ENCODE measurements around the gene RSRC1. TPM values are rescaled to one million over a fixed set of nuclear protein-coding genes. Genes with fewer than 3 reads are reported as not detected.

The RSRC1 gene
- total RNA-seq, 1 experiment from 2014 or later, result 35.8 TPM

DNA sequence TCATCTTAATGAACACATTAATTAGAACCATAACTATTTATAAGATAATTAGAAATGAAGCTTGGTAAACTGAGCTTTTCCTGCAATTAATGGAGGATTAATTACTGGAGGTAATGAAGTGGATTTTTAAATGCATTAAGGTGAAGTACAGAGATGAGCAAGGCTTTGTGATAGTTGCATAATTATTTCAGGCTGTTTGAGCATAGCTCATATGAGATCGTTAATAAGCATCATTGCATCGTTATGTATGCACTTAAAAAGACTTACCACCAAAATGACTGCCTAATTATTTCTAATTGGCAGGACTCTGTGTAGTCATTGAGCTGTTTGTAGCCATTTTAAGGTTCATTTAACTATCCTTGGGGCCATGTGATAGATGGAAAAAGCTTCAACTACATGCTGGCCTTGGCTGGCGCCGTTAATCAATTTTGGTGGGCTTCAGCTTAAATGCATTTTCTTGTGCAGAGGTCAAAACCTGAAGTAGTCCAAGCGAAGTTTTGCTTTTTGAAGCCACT lies 55.3 kb downstream of the RSRC1 start:
- Mint-ChIP-seq H3K9me3 (ENCODE audit: unreplicated experiment) (no peaks in the 10 kb centered on the region), H3K36me3 (ENCODE audit: insufficient read depth, unreplicated experiment) (no peaks in the 10 kb centered on the region), H3K4me3 (ENCODE audit: unreplicated experiment) (no peak overlapping the region), H3K4me1 (ENCODE audit: insufficient read depth, unreplicated experiment) (peaks cover 32% of the 10 kb centered on the region), H3K27me3 (ENCODE audit: insufficient read depth, unreplicated experiment) (no peaks in the 10 kb centered on the region), H3K27ac (ENCODE audit: low read depth, unreplicated experiment) (no peak overlapping the region)
- intact Hi-C loops (cut with micrococcal nuclease), result no loop called here
- no peak for DNase-seq (ENCODE audit: unreplicated experiment)
- TF ChIP-seq, protein P1, sequence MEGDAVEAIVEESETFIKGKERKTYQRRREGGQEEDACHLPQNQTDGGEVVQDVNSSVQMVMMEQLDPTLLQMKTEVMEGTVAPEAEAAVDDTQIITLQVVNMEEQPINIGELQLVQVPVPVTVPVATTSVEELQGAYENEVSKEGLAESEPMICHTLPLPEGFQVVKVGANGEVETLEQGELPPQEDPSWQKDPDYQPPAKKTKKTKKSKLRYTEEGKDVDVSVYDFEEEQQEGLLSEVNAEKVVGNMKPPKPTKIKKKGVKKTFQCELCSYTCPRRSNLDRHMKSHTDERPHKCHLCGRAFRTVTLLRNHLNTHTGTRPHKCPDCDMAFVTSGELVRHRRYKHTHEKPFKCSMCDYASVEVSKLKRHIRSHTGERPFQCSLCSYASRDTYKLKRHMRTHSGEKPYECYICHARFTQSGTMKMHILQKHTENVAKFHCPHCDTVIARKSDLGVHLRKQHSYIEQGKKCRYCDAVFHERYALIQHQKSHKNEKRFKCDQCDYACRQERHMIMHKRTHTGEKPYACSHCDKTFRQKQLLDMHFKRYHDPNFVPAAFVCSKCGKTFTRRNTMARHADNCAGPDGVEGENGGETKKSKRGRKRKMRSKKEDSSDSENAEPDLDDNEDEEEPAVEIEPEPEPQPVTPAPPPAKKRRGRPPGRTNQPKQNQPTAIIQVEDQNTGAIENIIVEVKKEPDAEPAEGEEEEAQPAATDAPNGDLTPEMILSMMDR (IDR thresholded peaks at IDR 0.05; ENCODE audit: unreplicated experiment), result no peak
- ChIA-PET CTCF (interaction anchor here (0.9 to 1.4 kb wide), 3 partner anchors 14 to 309 kb away, joined by 3 read pairs; partner anchors contain the start of gene RSRC1), POLR2A (interaction anchor here (0.9 kb wide), 1 partner anchor 553 kb away, joined by 3 read pairs; no protein-coding TSS in a partner anchor)
- no TSS peak for BruUV-seq (replicated peaks)

DNA sequence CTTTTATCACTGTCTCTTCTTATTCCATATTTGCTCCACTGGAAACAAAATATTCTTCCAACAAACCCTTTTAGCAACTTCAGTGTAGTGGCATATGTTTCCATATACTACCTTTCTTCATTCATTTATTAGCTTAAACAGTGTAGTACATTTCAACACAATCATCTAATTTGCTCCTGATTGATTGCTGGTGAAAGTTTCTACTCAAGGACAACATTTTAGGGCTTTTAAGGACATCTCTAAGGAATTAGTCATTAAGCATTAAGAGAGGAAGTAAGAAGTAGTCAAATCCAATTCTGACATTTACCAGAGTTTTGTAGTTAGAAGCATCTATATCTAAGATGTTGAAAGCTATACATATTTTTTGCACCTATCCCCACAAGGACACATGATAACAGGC lies 55.8 kb downstream of the RSRC1 start:
- Mint-ChIP-seq H3K36me3 (ENCODE audit: insufficient read depth, unreplicated experiment) (no peaks in the 10 kb centered on the region), H3K9me3 (ENCODE audit: unreplicated experiment) (no peaks in the 10 kb centered on the region), H3K4me1 (ENCODE audit: insufficient read depth, unreplicated experiment) (peaks cover 26% of the 10 kb centered on the region), H3K27ac (ENCODE audit: low read depth, unreplicated experiment) (no peak overlapping the region), H3K4me3 (ENCODE audit: unreplicated experiment) (no peak overlapping the region), H3K27me3 (ENCODE audit: insufficient read depth, unreplicated experiment) (no peaks in the 10 kb centered on the region)
- CTCF ChIA-PET, result interaction anchor here (1.0 kb wide), 1 partner anchor 56 kb away, joined by 3 read pairs; the partner anchor contains the start of gene RSRC1
- intact Hi-C loops (cut with micrococcal nuclease), result no loop called here
- no TSS peak for BruUV-seq (replicated peaks)
- TF ChIP-seq, protein P1 (IDR thresholded peaks at IDR 0.05; ENCODE audit: unreplicated experiment), result no peak
- POLR2A ChIA-PET, result interaction anchor here (0.9 to 1.6 kb wide), 2 partner anchors 56 to 554 kb away, joined by 3 to 6 read pairs; partner anchors contain the start of gene RSRC1
- no peak for DNase-seq (ENCODE audit: unreplicated experiment)

DNA sequence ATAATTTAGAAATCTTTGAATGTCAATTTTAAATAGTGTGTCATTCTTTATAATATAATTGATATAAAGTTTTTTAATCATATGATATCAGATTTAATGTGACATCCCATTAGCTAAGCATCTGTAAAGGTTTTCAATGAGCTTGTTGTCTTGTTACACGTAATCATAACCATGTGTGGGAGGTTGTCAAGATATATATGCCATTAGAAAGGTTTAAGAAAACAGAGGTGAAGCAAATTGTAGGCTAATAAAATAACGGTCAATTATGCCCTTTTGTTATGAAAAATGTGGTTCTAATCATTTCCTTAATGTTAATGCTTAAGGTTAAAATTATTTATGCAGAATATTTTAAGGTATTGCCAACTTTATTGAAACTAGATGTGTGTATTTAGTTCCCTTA lies 56.3 kb downstream of the RSRC1 start:
- Mint-ChIP-seq H3K9me3 (ENCODE audit: unreplicated experiment) (no peaks in the 10 kb centered on the region), H3K36me3 (ENCODE audit: insufficient read depth, unreplicated experiment) (no peaks in the 10 kb centered on the region), H3K4me1 (ENCODE audit: insufficient read depth, unreplicated experiment) (peaks cover 21% of the 10 kb centered on the region), H3K4me3 (ENCODE audit: unreplicated experiment) (no peak overlapping the region), H3K27me3 (ENCODE audit: insufficient read depth, unreplicated experiment) (no peaks in the 10 kb centered on the region), H3K27ac (ENCODE audit: low read depth, unreplicated experiment) (no peak overlapping the region)
- POLR2A ChIA-PET, result interaction anchor here (1.2 to 1.6 kb wide), 2 partner anchors 48 to 56 kb away, joined by 4 to 6 read pairs; partner anchors contain the start of gene RSRC1
- CTCF ChIA-PET, result interaction anchor here (0.6 kb wide), 1 partner anchor 10 kb away, joined by 3 read pairs; no protein-coding TSS in a partner anchor
- intact Hi-C loops (cut with micrococcal nuclease), result no loop called here
- BruUV-seq (replicated peaks), result no TSS peak
- DNase-seq (ENCODE audit: unreplicated experiment), result no peak
- TF ChIP-seq, protein P1 (IDR thresholded peaks at IDR 0.05; ENCODE audit: unreplicated experiment), result no peak

DNA sequence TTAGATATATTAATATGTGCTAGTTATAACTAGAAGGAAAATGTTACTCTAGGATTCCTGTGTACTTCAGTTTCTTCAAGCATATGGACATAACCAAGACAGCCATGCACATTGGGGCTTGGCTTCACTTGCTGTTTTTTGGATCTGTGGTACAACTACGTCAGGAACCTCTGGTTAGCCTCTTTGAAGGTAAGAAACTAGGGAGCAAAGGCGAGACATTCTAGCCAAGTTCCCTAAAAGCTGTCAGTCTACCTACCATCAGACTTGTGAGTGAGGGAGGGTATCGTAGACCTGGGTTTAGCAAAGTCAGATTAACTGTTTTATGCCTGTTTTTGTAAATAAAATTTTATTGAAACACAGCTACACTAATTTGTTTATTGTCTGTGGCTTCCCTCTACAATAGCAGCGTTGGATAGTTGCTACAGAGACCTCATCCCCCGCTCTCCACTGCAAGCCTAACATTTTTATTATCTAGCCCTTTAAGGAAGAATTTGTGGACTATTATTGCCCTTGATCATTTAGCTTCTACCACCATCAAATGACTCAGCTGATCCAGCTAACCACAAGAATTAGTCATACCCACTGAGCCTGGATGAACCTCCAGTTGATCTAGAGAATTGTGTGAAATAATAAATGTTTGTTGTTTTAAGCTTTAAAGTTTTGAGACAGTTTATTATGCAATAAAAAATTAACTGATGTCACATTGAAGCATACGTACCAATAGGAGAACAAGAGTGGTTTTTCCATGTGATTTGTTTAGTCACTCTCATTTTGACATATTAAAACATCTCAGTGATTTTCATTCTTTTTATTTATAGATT lies 58.1 kb downstream of the RSRC1 start:
- H3K4me1 Mint-ChIP-seq (ENCODE audit: insufficient read depth, unreplicated experiment), result peaks cover 18% of the 10 kb centered on the region
- no peaks in the 10 kb centered on the region for H3K36me3 Mint-ChIP-seq (ENCODE audit: insufficient read depth, unreplicated experiment)
- peak overlapping the region; percentile 59 for H3K27ac Mint-ChIP-seq (ENCODE audit: low read depth, unreplicated experiment)
- DNase-seq (ENCODE audit: unreplicated experiment), result peak; percentile 96
- ChIA-PET CTCF (interaction anchor here (0.5 to 1.1 kb wide), 3 partner anchors 112 to 371 kb away, joined by 3 to 4 read pairs (median 3); no protein-coding TSS in a partner anchor), POLR2A (interaction anchor here (0.6 to 2.5 kb wide), 6 partner anchors 14 to 1057 kb away, joined by 3 to 9 read pairs (median 4); partner anchors contain the start of gene RSRC1)
- H3K27me3 Mint-ChIP-seq (ENCODE audit: insufficient read depth, unreplicated experiment), result no peaks in the 10 kb centered on the region
- intact Hi-C loops (cut with micrococcal nuclease), result loop anchor here (1.0 kb wide), 1 partner anchor 58 kb away; the partner anchor contains the start of gene RSRC1
- TF ChIP-seq, protein P1 (IDR thresholded peaks at IDR 0.05; ENCODE audit: unreplicated experiment), result no peak
- peak overlapping the region; percentile 49 for H3K4me3 Mint-ChIP-seq (ENCODE audit: unreplicated experiment)
- BruUV-seq (replicated peaks), result no TSS peak
- H3K9me3 Mint-ChIP-seq (ENCODE audit: unreplicated experiment), result no peaks in the 10 kb centered on the region
